Stomach (tissue), 9 donors: ENCODE measurements around the gene WIPI1. TPM values are rescaled to one million over a fixed set of nuclear protein-coding genes. Genes with fewer than 3 reads are reported as not detected.
A peak's percentile ranks its signal among the peaks of the same experiment; 100 is the strongest.

Experiments
- DNase-seq, 2 donors: peaks; one replicate each; pipeline versions ENCODE4 v3.0.0 to v3.0.0-alpha.2; 2013 to 2019
- H3K27ac ChIP-seq, 5 donors: fragments of 200-600 bp in 4 of 5; sonication (generic) in 4 of 5; one replicate each; pipeline ENCODE4 v1.5.1; 2013 to 2019; ENCODE audit warnings: mild to moderate bottlenecking in 1 of 5, moderate library complexity in 1 of 5
- H3K27me3 ChIP-seq, 3 donors: fragments of 200-600 bp; sonication (generic); one replicate each; pipeline ENCODE4 v1.5.1; 2017 to 2019; ENCODE audit warnings: mixed run types in 1 of 3
- H3K36me3 ChIP-seq, 4 donors: fragments of 200-600 bp; sonication (generic); 1 replicate in 3 of 4; 2 replicates in 1 of 4; pipeline ENCODE4 v1.5.1; 2016 to 2019
- H3K4me1 ChIP-seq, 4 donors: fragments of 200-600 bp; sonication (generic); one replicate each; pipeline ENCODE4 v1.5.1; 2016 to 2019
- H3K4me3 ChIP-seq, 4 donors: fragments of 200-600 bp; sonication (generic) in 3 of 4; one replicate each; pipeline ENCODE4 v1.5.1; 2016 to 2019; ENCODE audit warnings: mild to moderate bottlenecking in 1 of 4
- H3K9me3 ChIP-seq, 4 donors: fragments of 200-600 bp; sonication (generic); one replicate each; pipeline ENCODE4 v1.5.1; 2016 to 2019
- EP300 ChIP-seq: sonication (generic); formaldehyde crosslinking; IDR thresholded peaks from one replicate; pipeline ENCODE4 v1.6.1; 2017; ENCODE audit warnings: antibody characterized with exemption
- POLR2A ChIP-seq, 4 donors: fragments of 450-650 bp; IDR thresholded peaks; one replicate each; pipeline ENCODE4 v1.6.1; 2016; ENCODE audit warnings: antibody characterized with exemption in 4 of 4, control low read depth in 2 of 4, mild to moderate bottlenecking in 1 of 4, moderate library complexity in 1 of 4
- POLR2AphosphoS5 ChIP-seq, 3 donors: sonication (generic); formaldehyde crosslinking; IDR thresholded peaks; one replicate each; pipeline ENCODE4 v1.6.1; 2016; ENCODE audit warnings: antibody characterized with exemption in 3 of 3
- WGBS, 5 donors: extraction: QIAGEN DNeasy Blood & Tissue Kit in 3 of 5; methylation state at CpG; one replicate each; pipeline versions ENCODE4 v1.1.5 to v1.1.7; 2013 to 2018; 5-methylcytosine and 5-hydroxymethylcytosine counted together
- intact Hi-C: fragments of 100-400 bp; cut with DNase I; formaldehyde crosslinking; loops from one replicate; pipeline ENCODE4 v1.15.1; 2023; ENCODE audit warnings: low total_unique reads
- polyA plus RNA-seq, 3 donors: library from polyadenylated mRNA; stranded (reverse); fragments of 200-250 nt; gene quantifications; one replicate each; pipeline ENCODE4 v1.2.3, GENCODE V29; 2013
- total RNA-seq, 5 donors: library from RNA; depleted of rRNA; stranded (reverse); fragments of >200 nt; gene quantifications; one replicate each; pipeline versions ENCODE4 v1.1.0 to v1.2.3, GENCODE V29; 2014 to 2016
- TF ChIP-seq, protein P1 (sequence below), 7 experiments: fragments of 450-650 bp in 4 of 7; fragments of 200-600 bp in 3 of 7; sonication (generic) in 3 of 7; IDR thresholded peaks; one replicate each; pipeline ENCODE4 v1.5.1; 2016 to 2019; ENCODE audit warnings: antibody characterized with exemption in 7 of 7, control low read depth in 2 of 7, mild to moderate bottlenecking in 1 of 7
- donor health status: healthy with polysubstance abuse.
- donor health status: Bipolar disorder and iron deficiency.
- donor health status: healthy.

Gene WIPI1
- total and polyA plus RNA-seq, 8 donors = 8.2 to 99.1 (median 43.2) TPM

DNA sequence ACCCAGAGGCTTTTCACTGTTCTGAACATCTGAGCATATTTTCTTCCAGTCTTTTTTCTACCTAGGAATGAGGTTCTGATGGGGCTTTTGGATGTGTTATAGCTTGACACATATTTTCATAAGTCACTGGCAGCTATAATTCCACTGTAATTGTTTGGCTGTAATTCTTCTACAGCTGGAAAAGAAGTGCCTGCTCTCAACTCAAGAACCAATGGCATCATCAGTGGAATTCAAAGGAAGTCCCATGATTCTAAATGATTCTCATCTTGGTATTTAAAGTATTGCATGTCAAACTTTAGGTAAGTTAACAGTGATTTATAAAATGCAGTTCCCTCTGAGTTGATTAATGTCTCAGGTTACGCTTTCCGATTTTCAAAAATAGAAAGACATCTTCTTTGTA lies 16.8 kb downstream of the WIPI1 start:
- intact Hi-C loops = no loop called here
- Histone ChIP-seq H3K27me3 (no peaks in the 10 kb centered on the region), H3K9me3 (no peaks in the 10 kb centered on the region), H3K4me3 (no peak overlapping the region), H3K4me1 (peaks cover 22 to 83% (median 50%) of the 10 kb centered on the region in 4 donors), H3K36me3 (peaks cover 19 to 65% (median 49%) of the 10 kb centered on the region in 4 donors), H3K27ac (peak overlapping the region in 3 of 5 donors; percentile 33 to 79 (median 44))
- no peak for DNase-seq
- 86 to 91% (median 88%) methylated on average over 2 of the region's 2 CpGs for WGBS, 5 donors
- TF ChIP-seq POLR2A (IDR thresholded peaks at IDR 0.05) = no peak
- no peak for TF ChIP-seq EP300
- TF ChIP-seq POLR2AphosphoS5 (IDR thresholded peaks at IDR 0.05) = no peak
- TF ChIP-seq, protein P1, sequence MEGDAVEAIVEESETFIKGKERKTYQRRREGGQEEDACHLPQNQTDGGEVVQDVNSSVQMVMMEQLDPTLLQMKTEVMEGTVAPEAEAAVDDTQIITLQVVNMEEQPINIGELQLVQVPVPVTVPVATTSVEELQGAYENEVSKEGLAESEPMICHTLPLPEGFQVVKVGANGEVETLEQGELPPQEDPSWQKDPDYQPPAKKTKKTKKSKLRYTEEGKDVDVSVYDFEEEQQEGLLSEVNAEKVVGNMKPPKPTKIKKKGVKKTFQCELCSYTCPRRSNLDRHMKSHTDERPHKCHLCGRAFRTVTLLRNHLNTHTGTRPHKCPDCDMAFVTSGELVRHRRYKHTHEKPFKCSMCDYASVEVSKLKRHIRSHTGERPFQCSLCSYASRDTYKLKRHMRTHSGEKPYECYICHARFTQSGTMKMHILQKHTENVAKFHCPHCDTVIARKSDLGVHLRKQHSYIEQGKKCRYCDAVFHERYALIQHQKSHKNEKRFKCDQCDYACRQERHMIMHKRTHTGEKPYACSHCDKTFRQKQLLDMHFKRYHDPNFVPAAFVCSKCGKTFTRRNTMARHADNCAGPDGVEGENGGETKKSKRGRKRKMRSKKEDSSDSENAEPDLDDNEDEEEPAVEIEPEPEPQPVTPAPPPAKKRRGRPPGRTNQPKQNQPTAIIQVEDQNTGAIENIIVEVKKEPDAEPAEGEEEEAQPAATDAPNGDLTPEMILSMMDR (IDR thresholded peaks at IDR 0.05) = no peak

DNA sequence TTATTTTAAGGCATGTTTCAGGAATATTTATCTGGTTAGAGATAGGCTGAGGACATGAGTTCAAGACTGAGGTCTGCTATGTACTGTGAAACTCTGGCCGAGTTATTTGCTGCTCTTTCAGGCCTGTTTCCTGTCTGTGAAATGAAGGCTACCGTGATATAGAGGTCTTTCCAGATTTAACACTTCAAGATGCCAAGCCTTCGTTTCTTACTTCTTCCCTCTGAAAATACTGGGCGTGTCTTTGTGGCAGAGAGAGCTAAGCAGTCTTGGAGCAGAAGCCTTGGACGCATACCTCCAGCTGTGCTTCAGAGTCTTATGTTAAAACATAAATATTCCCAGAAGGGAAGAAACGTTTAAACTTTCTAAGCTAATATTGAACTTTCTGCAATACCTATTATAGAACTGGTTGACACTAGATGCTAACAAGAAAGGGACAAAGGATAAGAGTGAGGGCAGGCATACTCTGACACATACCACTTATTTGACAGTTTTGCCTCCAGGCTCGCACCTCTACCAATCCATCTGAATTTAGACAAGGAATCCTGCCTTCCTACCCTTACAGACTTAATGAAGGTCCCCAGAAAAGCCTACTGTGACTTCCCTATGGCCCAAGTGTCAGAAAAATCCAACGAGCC lies 17.5 kb downstream of the WIPI1 start:
- DNase-seq = no peak
- no peak overlapping the region for H3K4me3 ChIP-seq
- H3K36me3 ChIP-seq = peaks cover 27 to 67% (median 52%) of the 10 kb centered on the region in 4 donors
- H3K4me1 ChIP-seq = peaks cover 22 to 83% (median 50%) of the 10 kb centered on the region in 4 donors
- TF ChIP-seq EP300 = no peak
- TF ChIP-seq POLR2AphosphoS5 (IDR thresholded peaks at IDR 0.05) = no peak
- TF ChIP-seq, protein P1 (IDR thresholded peaks at IDR 0.05) = no peak
- TF ChIP-seq POLR2A (IDR thresholded peaks at IDR 0.05) = no peak
- peak overlapping the region in 2 of 5 donors; percentile 33 to 79 for H3K27ac ChIP-seq
- no peaks in the 10 kb centered on the region for H3K9me3 ChIP-seq
- no peaks in the 10 kb centered on the region for H3K27me3 ChIP-seq
- intact Hi-C loops = loop anchor here (10.0 kb wide), 1 partner anchor 175 kb away; no protein-coding TSS in a partner anchor
- WGBS, 5 donors = 36 to 53% (median 40%) methylated on average over 8 of the region's 8 CpGs

DNA sequence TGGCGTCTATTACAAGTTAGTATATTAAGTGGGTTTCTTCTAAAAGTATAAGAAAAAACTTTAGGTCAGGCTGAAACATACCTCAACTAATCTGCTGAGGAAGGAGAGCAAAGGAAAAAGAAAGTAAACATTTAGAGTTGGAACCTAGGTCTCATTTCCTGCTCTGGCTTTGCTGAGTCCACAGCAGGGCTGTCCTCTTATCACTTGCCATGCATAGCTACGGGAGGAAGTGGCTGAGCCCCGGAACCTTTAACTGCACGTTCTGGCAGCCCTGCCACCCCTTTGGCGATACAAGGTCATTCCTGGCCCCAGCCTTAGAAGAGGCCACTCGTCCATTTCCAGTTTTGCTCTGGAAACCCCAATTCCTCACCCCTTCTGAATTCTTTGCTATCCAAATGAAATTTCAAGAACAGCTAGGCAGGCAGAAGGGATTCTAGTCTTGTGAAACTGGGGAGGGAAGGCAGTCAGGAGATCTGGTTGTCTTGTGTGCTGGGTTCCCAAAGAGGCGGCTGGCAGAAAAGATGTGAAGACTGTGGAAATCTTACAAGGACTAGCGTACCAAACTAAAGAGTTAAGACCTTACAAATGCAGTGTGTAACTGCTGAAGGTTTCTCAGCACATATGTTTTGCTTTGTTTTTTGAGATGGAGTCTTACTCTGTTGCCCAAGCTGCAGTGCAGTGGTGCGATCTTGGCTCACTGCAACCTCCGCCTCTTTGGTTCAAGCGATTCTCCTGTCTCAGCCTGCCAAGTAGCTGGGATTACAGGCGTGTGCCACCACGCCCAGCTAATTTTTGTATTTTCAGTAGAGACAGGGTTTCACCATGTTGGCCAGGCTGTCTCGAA lies 19.1 kb downstream of the WIPI1 start:
- Histone ChIP-seq H3K4me3 (no peak overlapping the region), H3K36me3 (peaks cover 26 to 69% (median 55%) of the 10 kb centered on the region in 4 donors), H3K9me3 (no peaks in the 10 kb centered on the region), H3K27ac (peak overlapping the region; percentile 71 to 84 (median 77)), H3K4me1 (peaks cover 22 to 73% (median 42%) of the 10 kb centered on the region in 4 donors), H3K27me3 (no peaks in the 10 kb centered on the region)
- intact Hi-C loops = loop anchor here (10.0 kb wide), 1 partner anchor 173 kb away; no protein-coding TSS in a partner anchor
- 52 to 59% (median 56%) methylated on average over 14 of the region's 14 CpGs for WGBS, 5 donors
- no peak for TF ChIP-seq EP300
- TF ChIP-seq POLR2AphosphoS5 (IDR thresholded peaks at IDR 0.05) = peak in 2 of 3 donors; percentile 28 to 85
- DNase-seq = peak; percentile 72 to 84

DNA sequence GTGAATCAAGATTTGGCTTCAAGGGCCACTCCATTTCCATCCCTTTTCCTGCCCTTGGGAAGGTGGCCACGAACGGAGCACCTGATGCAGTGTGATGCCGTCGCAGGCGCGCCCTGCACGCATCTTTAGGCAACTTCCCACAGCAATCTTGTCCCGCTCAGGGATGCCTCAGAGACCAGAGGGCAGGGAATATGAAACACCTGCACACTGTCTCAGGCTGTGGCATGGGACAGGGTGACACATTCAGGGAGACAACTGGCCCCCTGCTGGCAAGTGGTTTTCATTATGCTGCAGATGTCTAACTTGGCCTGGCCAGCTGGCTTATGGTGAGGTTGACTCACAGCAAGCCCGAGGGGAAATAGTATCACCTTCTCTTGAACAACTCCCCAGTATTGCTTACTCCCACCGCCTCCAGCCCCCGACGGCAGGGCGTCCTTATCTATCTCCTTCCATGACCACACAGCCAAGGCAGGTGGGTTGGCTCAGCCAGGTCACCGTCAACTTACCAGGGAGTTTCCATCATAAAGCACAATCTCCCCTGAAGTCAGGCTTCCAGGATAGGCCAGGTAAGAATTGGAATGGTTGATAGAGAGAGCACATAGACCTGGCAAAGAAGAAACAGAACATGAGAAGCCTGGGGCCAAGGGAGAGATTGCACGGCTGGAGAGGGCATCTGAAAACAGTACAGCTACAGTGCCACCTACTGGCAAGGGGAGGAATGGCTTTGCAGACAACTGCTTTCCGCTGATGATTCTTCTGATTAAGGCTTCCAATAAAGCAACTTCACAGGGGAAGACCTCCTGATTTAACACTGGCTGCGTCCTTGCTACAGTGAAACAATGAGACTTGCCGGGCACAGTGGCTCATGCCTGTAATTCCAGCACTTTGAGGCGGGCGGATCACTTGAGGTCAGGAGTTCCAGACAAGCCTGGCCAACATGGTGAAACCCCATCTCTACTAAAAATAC lies 21.1 kb downstream of the WIPI1 start:
- H3K9me3 ChIP-seq = no peaks in the 10 kb centered on the region
- H3K4me1 ChIP-seq = peaks cover 22 to 54% (median 33%) of the 10 kb centered on the region in 4 donors
- H3K27ac ChIP-seq = peak overlapping the region in 2 of 5 donors; percentile 83 to 84
- intact Hi-C loops = loop anchor here (10.0 kb wide), 1 partner anchor 171 kb away; no protein-coding TSS in a partner anchor
- WGBS, 5 donors = 54 to 62% (median 55%) methylated on average over 20 of the region's 20 CpGs
- no peaks in the 10 kb centered on the region for H3K27me3 ChIP-seq
- peak; percentile 83 to 91 for DNase-seq
- TF ChIP-seq POLR2AphosphoS5 (IDR thresholded peaks at IDR 0.05) (peak in 1 of 3 donors; percentile 52), POLR2A (IDR thresholded peaks at IDR 0.05) (no peak)
- TF ChIP-seq, protein P1 (IDR thresholded peaks at IDR 0.05) = peak in 5 of 7 experiments; percentile 84 to 92 (median 90)
- H3K36me3 ChIP-seq = peaks cover 41 to 70% (median 55%) of the 10 kb centered on the region in 4 donors
- no peak overlapping the region for H3K4me3 ChIP-seq
